ENCODE results near the gene CDK2AP2.

- TF ChIP-seq CTCF (IDR thresholded peaks at IDR 0.05): no peak
- TF ChIP-seq POLR2A (IDR thresholded peaks at IDR 0.05): no peak
Measured at GRCh38 chr11:67465189-67465510, 42.8 kb downstream of the CDK2AP2 start.

All from thyroid gland (tissue), 4 donors.